ENCODE data around the gene CEP70.

CEP70 gene, protein sequence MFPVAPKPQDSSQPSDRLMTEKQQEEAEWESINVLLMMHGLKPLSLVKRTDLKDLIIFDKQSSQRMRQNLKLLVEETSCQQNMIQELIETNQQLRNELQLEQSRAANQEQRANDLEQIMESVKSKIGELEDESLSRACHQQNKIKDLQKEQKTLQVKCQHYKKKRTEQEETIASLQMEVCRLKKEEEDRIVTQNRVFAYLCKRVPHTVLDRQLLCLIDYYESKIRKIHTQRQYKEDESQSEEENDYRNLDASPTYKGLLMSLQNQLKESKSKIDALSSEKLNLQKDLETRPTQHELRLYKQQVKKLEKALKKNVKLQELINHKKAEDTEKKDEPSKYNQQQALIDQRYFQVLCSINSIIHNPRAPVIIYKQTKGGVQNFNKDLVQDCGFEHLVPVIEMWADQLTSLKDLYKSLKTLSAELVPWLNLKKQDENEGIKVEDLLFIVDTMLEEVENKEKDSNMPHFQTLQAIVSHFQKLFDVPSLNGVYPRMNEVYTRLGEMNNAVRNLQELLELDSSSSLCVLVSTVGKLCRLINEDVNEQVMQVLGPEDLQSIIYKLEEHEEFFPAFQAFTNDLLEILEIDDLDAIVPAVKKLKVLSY

DNA sequence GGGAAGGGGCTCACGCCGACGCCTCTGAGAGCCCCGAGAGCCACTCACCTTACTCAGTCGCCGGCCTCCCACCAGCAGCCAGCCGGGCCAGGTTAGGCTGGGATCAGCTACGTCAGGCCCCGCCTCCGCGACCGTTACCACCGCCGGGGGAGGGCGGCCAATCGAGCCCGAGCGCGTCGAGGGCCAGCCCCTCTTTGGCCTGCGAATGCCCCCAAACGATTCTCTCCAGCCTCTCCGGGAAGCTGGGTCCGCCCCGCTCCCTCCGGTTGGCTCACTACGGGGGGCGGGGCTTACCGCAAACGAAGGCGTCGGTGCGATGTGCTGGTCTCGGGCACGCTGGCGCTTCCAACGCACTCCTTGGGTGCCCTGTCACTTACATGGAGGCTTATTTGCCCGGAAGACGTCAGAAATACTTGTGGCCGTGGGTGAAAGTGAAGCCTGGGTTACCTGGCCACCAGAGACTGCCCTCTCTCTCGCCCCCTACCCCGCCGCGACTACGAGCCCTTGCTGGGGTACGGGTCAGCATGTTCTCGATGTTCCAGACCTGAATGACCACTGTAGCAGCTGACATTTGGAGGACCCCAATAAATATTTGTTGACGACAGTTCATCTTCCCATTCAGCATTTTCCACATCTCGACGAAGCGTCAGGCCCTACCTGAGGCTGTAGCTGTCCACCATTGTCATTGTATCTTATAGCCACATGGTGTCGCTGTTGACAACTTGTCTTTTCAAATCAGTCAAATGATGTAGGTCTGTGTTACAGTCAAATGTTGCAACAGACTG is at the start of gene CEP70:
CEP70 (minus strand) TSS at position 111 of the 785 bp plus-strand sequence. CDS start 21,333 bp downstream, outside the sequence.
- TF ChIP-seq, protein P1, sequence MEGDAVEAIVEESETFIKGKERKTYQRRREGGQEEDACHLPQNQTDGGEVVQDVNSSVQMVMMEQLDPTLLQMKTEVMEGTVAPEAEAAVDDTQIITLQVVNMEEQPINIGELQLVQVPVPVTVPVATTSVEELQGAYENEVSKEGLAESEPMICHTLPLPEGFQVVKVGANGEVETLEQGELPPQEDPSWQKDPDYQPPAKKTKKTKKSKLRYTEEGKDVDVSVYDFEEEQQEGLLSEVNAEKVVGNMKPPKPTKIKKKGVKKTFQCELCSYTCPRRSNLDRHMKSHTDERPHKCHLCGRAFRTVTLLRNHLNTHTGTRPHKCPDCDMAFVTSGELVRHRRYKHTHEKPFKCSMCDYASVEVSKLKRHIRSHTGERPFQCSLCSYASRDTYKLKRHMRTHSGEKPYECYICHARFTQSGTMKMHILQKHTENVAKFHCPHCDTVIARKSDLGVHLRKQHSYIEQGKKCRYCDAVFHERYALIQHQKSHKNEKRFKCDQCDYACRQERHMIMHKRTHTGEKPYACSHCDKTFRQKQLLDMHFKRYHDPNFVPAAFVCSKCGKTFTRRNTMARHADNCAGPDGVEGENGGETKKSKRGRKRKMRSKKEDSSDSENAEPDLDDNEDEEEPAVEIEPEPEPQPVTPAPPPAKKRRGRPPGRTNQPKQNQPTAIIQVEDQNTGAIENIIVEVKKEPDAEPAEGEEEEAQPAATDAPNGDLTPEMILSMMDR (IDR thresholded peaks at IDR 0.05; ENCODE audit: borderline replicate concordance, insufficient read depth, low read depth, low read length), result peak; percentile 62; the same call in 1 of the 2 replicates
- H3K4me3 ChIP-seq (ENCODE audit: low read depth, low read length), result peak within 1 kb of the TSS; percentile 57

DNA sequence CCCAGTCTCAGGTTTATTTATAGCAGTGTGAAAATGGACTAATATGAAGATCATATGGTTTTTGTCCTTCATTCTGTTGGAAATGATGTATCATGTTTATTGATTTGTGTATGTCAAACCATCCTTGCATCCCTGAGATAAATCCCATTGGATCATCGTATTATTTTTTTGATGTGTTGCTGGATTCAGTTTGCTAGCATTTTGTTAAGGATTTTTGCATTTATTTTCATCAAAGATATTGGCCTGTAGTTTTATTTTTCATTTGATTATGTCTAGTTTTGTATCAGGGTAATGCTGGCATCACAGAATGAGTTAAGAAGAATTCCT is 48.8 kb upstream of the CEP70 start:
- TF ChIP-seq, protein P1 (IDR thresholded peaks at IDR 0.05; ENCODE audit: borderline replicate concordance, insufficient read depth, low read depth, low read length), result no peak
- no peak overlapping the region for H3K4me3 ChIP-seq (ENCODE audit: low read depth, low read length)

DNA sequence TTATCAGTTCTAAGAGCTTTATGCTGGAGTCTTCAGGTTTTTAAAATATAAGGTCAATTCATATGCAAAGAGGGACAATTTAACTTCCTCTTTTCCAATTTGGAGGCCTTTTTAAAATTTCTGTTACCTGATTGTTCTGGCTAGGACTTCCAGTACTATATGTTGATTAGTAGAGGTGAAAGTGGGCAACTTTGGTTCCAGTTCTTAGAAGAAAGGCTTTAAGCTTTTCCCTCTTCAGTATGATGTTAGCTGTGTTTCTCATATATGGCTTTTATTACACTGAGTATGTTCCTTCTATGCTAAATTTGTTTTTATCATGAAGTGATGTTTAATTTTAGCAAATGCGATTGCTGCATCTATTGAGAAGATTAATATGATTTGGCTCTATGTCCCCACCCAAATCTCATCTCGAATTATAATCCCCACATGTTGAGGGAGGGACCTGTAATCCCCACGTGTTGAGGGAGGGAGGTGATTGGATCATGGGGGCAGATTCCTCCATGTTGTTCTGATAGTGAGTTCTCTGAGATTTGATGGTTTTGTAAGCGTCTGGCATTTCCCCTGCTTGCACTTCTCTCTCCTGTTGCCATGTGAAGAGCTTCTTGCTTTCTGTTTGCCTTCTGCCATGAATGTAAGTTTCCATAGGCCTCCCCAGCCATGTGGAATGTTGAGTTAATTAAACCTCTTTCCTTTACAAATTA is 48.3 kb upstream of the CEP70 start:
- no peak overlapping the region for H3K4me3 ChIP-seq (ENCODE audit: low read depth, low read length)
- TF ChIP-seq, protein P1 (IDR thresholded peaks at IDR 0.05; ENCODE audit: borderline replicate concordance, insufficient read depth, low read depth, low read length), result no peak

DNA sequence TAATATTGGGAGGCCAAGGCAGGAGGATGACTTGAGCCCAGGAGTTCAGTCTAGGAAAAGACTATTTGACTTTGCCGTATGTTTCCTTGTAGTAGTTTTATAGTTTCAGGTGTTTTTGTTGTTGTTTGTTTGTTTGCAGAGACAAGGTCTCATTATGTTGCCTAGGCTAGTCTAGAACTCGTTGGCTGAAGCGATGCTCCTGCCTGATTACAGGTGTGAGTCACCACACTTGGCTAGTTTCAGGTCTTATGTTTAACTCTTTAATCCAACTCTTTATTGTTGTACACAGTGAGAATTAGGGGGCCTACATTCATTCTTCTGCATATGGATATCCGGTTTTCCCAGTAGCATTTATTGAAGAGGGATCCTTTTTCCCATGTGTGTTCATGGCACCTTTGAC is 46.5 kb upstream of the CEP70 start:
- no peak overlapping the region for H3K4me3 ChIP-seq (ENCODE audit: low read depth, low read length)
- TF ChIP-seq, protein P1 (IDR thresholded peaks at IDR 0.05; ENCODE audit: borderline replicate concordance, insufficient read depth, low read depth, low read length), result no peak

DNA sequence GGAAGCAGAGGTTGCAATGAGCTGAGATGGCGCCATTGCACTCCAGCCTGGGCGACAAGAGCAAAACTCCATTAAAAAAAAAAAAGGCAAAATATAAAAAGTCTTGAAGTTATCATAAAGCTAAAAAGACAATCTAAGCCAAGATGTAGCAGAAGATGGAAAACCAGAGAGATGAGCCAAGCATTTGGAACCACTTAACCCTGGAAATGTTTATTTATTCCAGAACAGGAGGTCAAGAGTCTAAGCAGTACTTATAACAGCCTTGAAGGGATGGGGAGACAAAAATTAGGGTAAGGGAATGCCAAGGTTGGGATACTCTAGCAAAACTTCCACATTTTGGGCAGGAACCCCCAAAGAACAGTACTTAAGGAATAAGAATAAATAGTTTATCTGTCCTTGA is 44.6 kb upstream of the CEP70 start:
- no peak overlapping the region for H3K4me3 ChIP-seq (ENCODE audit: low read depth, low read length)
- TF ChIP-seq, protein P1 (IDR thresholded peaks at IDR 0.05; ENCODE audit: borderline replicate concordance, insufficient read depth, low read depth, low read length), result no peak

DNA sequence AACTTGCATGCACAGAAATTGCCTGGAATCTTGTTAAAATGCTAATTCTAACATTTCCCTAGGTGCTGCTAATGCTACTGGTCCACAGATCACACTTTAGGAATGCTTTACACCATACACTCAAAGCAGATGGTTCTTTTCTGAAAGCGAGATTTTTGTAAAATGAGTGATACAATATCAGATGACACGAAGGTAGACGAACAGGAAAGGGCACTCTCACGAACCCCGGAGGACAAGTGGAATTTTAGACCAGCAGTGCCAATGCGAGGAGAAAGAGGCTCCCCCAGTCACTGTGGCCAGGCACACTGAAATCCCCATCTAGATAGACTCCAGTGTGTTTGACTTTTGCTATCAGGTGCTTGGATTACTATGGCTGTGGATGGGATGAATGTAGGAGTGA is 35.5 kb upstream of the CEP70 start:
- no peak overlapping the region for H3K4me3 ChIP-seq (ENCODE audit: low read depth, low read length)
- TF ChIP-seq, protein P1 (IDR thresholded peaks at IDR 0.05; ENCODE audit: borderline replicate concordance, insufficient read depth, low read depth, low read length), result no peak
